ENCODE results near the gene RIN1. TPM values are rescaled to one million over a fixed set of nuclear protein-coding genes. Genes with fewer than 3 reads are reported as not detected.

RIN1 gene
- total and polyA plus RNA-seq, 2 of the 13 experiments (the other 11 are each of a cell fraction or from before 2014, with no cell fraction given), result 2.4 to 4.1 TPM

GRCh38 chr11:66346476-66347424 lies 10.5 kb upstream of the RIN1 start (continued):
- TF ChIP-seq ZBTB7A (CRISPR knock-in tag; IDR thresholded peaks at IDR 0.05), result 0 out of 2 replicates have a peak, but pooled peaks have one; percentile 18
- TF ChIP-seq ZNF121 (CRISPR knock-in tag; IDR thresholded peaks at IDR 0.05), result no peak
- TF ChIP-seq TRIM24 (CRISPR knock-in tag; IDR thresholded peaks at IDR 0.05), result no peak
- no peak for TF ChIP-seq ZNF180 (CRISPR knock-in tag; IDR thresholded peaks at IDR 0.05; ENCODE audit: borderline replicate concordance, low read depth)
- TF ChIP-seq MYNN (CRISPR knock-in tag; IDR thresholded peaks at IDR 0.05; ENCODE audit: low read depth), result no peak
- TF ChIP-seq ZFX (CRISPR knock-in tag; IDR thresholded peaks at IDR 0.05; ENCODE audit: low read depth), result 0 out of 2 replicates have a peak, but pooled peaks have one; percentile 37
- no peak for TF ChIP-seq ZNF30 (CRISPR knock-in tag; IDR thresholded peaks at IDR 0.05)
- TF ChIP-seq PPARG (CRISPR knock-in tag; conservative IDR thresholded peaks at IDR 0.05), result no peak
- no peak for TF ChIP-seq STAT6 (CRISPR knock-in tag; IDR thresholded peaks at IDR 0.05; ENCODE audit: borderline replicate concordance)
- TF ChIP-seq ZNF253 (CRISPR knock-in tag; IDR thresholded peaks at IDR 0.05; ENCODE audit: borderline replicate concordance), result no peak
- TF ChIP-seq ZNF839 (CRISPR knock-in tag; IDR thresholded peaks at IDR 0.05; ENCODE audit: borderline replicate concordance), result peak; percentile 76; the same call in 1 of the 2 replicates
- no peak for TF ChIP-seq SP1 (IDR thresholded peaks at IDR 0.05)
- TF ChIP-seq SP1 (CRISPR knock-in tag; IDR thresholded peaks at IDR 0.05), result no peak
- TF ChIP-seq CC2D1A (CRISPR knock-in tag; IDR thresholded peaks at IDR 0.05), result no peak
- TF ChIP-seq CCAR2 (optimal IDR thresholded peaks at IDR 0.05; ENCODE audit: low read depth, low read length), result no peak
- peak; percentile 41; the same call in 1 of the 2 replicates for TF ChIP-seq NR0B2 (CRISPR knock-in tag; IDR thresholded peaks at IDR 0.05)
- no peak for TF ChIP-seq ETS1 (CRISPR knock-in tag; IDR thresholded peaks at IDR 0.05)
- TF ChIP-seq SMARCE1 (IDR thresholded peaks at IDR 0.05; ENCODE audit: borderline replicate concordance), result no peak
- TF ChIP-seq GPN1 (CRISPR knock-in tag; IDR thresholded peaks at IDR 0.05; ENCODE audit: borderline replicate concordance), result no peak
- TF ChIP-seq MEIS1 (CRISPR knock-in tag; IDR thresholded peaks at IDR 0.05; ENCODE audit: borderline replicate concordance), result no peak
- TF ChIP-seq STAG1 (CRISPR knock-in tag; IDR thresholded peaks at IDR 0.05), result 0 out of 2 replicates have a peak, but pooled peaks have one; percentile 2
- TF ChIP-seq SCMH1 (CRISPR knock-in tag; IDR thresholded peaks at IDR 0.05; ENCODE audit: borderline replicate concordance), result no peak
- TF ChIP-seq ZNF558 (CRISPR knock-in tag; IDR thresholded peaks at IDR 0.05; ENCODE audit: borderline replicate concordance), result 0 out of 2 replicates have a peak, but pooled peaks have one; percentile 45
- TF ChIP-seq POGK (CRISPR knock-in tag; conservative IDR thresholded peaks at IDR 0.05), result no peak

All from HepG2 (cell line).